Panc1 (cell line): ENCODE measurements around the gene NDRG3. TPM values are rescaled to one million over a fixed set of nuclear protein-coding genes. Genes with fewer than 3 reads are reported as not detected.
A peak's percentile ranks its signal among the peaks of the same experiment; 100 is the strongest.

ENCODE experiments used
- ATAC-seq: fragments of 200-7000 bp; cut with Tn5 transposase; 2 replicates; pipeline ENCODE4 v1.9.1; 2020; ENCODE audit warnings: mild to moderate bottlenecking, moderate library complexity
- BruUV-seq: library from RNA; stranded (reverse); fragments of 400-500 nt; replicated peaks from 2 replicates; lab custom pipeline; 2021; lab: Mats Ljungman, UMichigan
- CTCF ChIA-PET: fragments of 300-600 bp; sonication (Branson Sonifier 250); formaldehyde crosslinking; loops from one replicate; lab custom pipeline; 2022; ENCODE audit warnings: antibody characterized with exemption; lab: Charles Lee
- POLR2A ChIA-PET: fragments of 300-600 bp; sonication (Branson Sonifier 250); formaldehyde crosslinking; loops from one replicate; lab custom pipeline; 2022; ENCODE audit warnings: antibody characterized with exemption; lab: Charles Lee
- DNase-seq: peaks from one replicate; pipeline ENCODE4 v3.0.0-alpha.2; 2010; ENCODE audit warnings: low read depth, low spot score
- H3K27ac ChIP-seq: 2 replicates; pipeline ENCODE4 v1.5.1; 2011; ENCODE audit warnings: mild to moderate bottlenecking, low read length, inconsistent platforms
- H3K27me3 ChIP-seq: fragments of 200-500 bp; sonication (Bioruptor generic); 2 replicates; pipeline ENCODE4 v1.6.0; 2014; ENCODE audit warnings: low read length, inconsistent platforms; ENCODE audit not compliant: control insufficient read depth, insufficient read depth
- H3K36me3 ChIP-seq: fragments of 200-500 bp; sonication (Bioruptor generic); 2 replicates; pipeline ENCODE4 v1.5.1; 2014; ENCODE audit warnings: inconsistent platforms, mild to moderate bottlenecking, low read length, moderate library complexity; ENCODE audit not compliant: control insufficient read depth, insufficient read depth
- H3K4me1 ChIP-seq: 2 replicates; pipeline ENCODE4 v1.5.1; 2011; ENCODE audit warnings: inconsistent platforms, mild to moderate bottlenecking, low read length, moderate library complexity; ENCODE audit not compliant: control insufficient read depth, insufficient read depth
- H3K4me3 ChIP-seq, 2 experiments: 2 replicates each; pipeline ENCODE4 v1.5.1; 2011 to 2012; ENCODE audit warnings: low read depth in 2 of 2, low read length in 2 of 2, mild to moderate bottlenecking in 2 of 2, inconsistent platforms in 1 of 2, moderate library complexity in 1 of 2
- H3K9me3 ChIP-seq: fragments of 200-500 bp; sonication (Bioruptor generic); 2 replicates; pipeline ENCODE4 v1.5.1; 2014; ENCODE audit warnings: low read depth, mild to moderate bottlenecking, inconsistent platforms, low read length, moderate library complexity; ENCODE audit not compliant: control insufficient read depth, insufficient read depth
- CTCF ChIP-seq: fragments of 450-650 bp; IDR thresholded peaks from 2 replicates; pipeline ENCODE4 v1.5.1; 2017; ENCODE audit warnings: mild to moderate bottlenecking
- POLR2AphosphoS5 ChIP-seq: IDR thresholded peaks from 2 replicates; pipeline ENCODE4 v1.6.1; 2012; ENCODE audit warnings: mild to moderate bottlenecking, low read depth, low read length, moderate library complexity
- SIN3A ChIP-seq: IDR thresholded peaks from 2 replicates; pipeline ENCODE4 v1.6.1; 2012; ENCODE audit warnings: low read depth, mild to moderate bottlenecking, low read length, moderate library complexity, borderline replicate concordance; ENCODE audit not compliant: insufficient read depth
- TCF7L2 ChIP-seq: IDR thresholded peaks from 2 replicates; pipeline ENCODE4 v1.6.1; 2011; ENCODE audit warnings: mild to moderate bottlenecking, low read depth, low read length, inconsistent platforms
- in situ Hi-C: cut with HindIII; loops from 2 replicates; pipeline ENCODE4 v1.10.0; 2016; ENCODE audit warnings: low sequenced_read_pairs, low pct_unique_long_range_greater_than_20kb
- intact Hi-C: fragments of 100-400 bp; cut with micrococcal nuclease; formaldehyde crosslinking; loops from one replicate; pipeline ENCODE4 v1.10.0; 2022; ENCODE audit not compliant: unreplicated experiment
- total RNA-seq: library from RNA; stranded (reverse); gene quantifications from one replicate; pipeline ENCODE4 v1.2.1, GENCODE V29; 2021; ENCODE audit not compliant: unreplicated experiment
- TF ChIP-seq, protein P1 (sequence below), 2 experiments: IDR thresholded peaks; 2 replicates each; pipeline ENCODE4 v1.6.1; 2011 to 2012; ENCODE audit warnings: low read depth in 2 of 2, control low read depth in 1 of 2, low read length in 1 of 2, mild to moderate bottlenecking in 1 of 2, moderate library complexity in 1 of 2; ENCODE audit not compliant: insufficient read depth in 1 of 2

NDRG3 gene
- total RNA-seq, 1 experiment from 2014 or later, result 36.0 TPM

GRCh38 chr20:36742558-36742957 is 3.3 kb downstream of the NDRG3 start:
- ChIA-PET POLR2A (no interaction called here), CTCF (no interaction called here)
- H3K27ac ChIP-seq, result no peak overlapping the region
- intact Hi-C loops (no loop called here), in situ Hi-C loops (no loop called here)
- H3K27me3 ChIP-seq, result no peaks in the 10 kb centered on the region
- BruUV-seq, result no TSS peak
- peaks cover 8% of the 10 kb centered on the region for H3K4me1 ChIP-seq
- no peak for TF ChIP-seq POLR2AphosphoS5
- no peak for TF ChIP-seq TCF7L2
- TF ChIP-seq, protein P1, sequence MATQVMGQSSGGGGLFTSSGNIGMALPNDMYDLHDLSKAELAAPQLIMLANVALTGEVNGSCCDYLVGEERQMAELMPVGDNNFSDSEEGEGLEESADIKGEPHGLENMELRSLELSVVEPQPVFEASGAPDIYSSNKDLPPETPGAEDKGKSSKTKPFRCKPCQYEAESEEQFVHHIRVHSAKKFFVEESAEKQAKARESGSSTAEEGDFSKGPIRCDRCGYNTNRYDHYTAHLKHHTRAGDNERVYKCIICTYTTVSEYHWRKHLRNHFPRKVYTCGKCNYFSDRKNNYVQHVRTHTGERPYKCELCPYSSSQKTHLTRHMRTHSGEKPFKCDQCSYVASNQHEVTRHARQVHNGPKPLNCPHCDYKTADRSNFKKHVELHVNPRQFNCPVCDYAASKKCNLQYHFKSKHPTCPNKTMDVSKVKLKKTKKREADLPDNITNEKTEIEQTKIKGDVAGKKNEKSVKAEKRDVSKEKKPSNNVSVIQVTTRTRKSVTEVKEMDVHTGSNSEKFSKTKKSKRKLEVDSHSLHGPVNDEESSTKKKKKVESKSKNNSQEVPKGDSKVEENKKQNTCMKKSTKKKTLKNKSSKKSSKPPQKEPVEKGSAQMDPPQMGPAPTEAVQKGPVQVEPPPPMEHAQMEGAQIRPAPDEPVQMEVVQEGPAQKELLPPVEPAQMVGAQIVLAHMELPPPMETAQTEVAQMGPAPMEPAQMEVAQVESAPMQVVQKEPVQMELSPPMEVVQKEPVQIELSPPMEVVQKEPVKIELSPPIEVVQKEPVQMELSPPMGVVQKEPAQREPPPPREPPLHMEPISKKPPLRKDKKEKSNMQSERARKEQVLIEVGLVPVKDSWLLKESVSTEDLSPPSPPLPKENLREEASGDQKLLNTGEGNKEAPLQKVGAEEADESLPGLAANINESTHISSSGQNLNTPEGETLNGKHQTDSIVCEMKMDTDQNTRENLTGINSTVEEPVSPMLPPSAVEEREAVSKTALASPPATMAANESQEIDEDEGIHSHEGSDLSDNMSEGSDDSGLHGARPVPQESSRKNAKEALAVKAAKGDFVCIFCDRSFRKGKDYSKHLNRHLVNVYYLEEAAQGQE (IDR thresholded peaks at IDR 0.05; ENCODE audit: insufficient read depth in 1 of 2, low read depth in 2 of 2, low read length in 1 of 2), result no peak
- no peak for TF ChIP-seq CTCF
- TF ChIP-seq SIN3A, result no peak
- no peaks in the 10 kb centered on the region for H3K36me3 ChIP-seq
- H3K4me3 ChIP-seq, result no peak overlapping the region
- DNase-seq, result no peak
- H3K9me3 ChIP-seq, result no peaks in the 10 kb centered on the region
- ATAC-seq, result no peak

DNA sequence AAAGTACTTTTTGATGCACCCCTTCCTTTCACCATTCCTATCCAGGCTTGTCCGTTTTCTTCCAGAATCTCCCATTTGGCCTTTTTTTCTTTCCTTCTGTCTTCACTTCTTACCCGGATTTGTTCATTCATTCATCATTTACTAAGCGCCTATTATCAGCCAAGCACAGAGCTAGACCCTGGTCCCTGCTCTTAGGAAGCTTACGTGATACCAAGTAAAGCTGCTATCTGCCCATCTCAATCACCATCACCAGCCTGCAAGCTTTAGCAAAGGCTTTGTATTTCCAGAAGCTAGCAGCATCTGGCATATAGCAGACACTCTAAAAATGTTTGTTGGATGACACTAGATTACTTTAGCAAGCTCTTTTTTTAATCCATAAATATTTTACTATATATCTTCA is 4.8 kb downstream of the NDRG3 start:
- H3K27ac ChIP-seq, result no peak overlapping the region

More for the DNA sequence above, 4.8 kb downstream of the NDRG3 start:
- DNase-seq (no peak), ATAC-seq (no peak)
- no peaks in the 10 kb centered on the region for H3K36me3 ChIP-seq
- intact Hi-C loops, result no loop called here
- TSS peak; percentile 48 for BruUV-seq
- ChIA-PET POLR2A (no interaction called here), CTCF (no interaction called here)
- H3K9me3 ChIP-seq, result no peaks in the 10 kb centered on the region
- in situ Hi-C loops, result no loop called here
- H3K4me1 ChIP-seq, result peaks cover 4% of the 10 kb centered on the region
- TF ChIP-seq POLR2AphosphoS5 (no peak), TCF7L2 (no peak), CTCF (no peak), SIN3A (no peak)
- TF ChIP-seq, protein P1 (IDR thresholded peaks at IDR 0.05; ENCODE audit: insufficient read depth in 1 of 2, low read depth in 2 of 2, low read length in 1 of 2), result no peak
- H3K27me3 ChIP-seq, result no peaks in the 10 kb centered on the region
- no peak overlapping the region for H3K4me3 ChIP-seq
